IMR-90 (cell line): ENCODE data around the gene ATP5F1D. TPM values are rescaled to one million over a fixed set of nuclear protein-coding genes. Genes with fewer than 3 reads are reported as not detected.
A peak's percentile ranks its signal among the peaks of the same experiment; 100 is the strongest.

ENCODE experiments used
- ATAC-seq: fragments of 200-7000 bp; cut with Tn5 transposase; 2 replicates; pipeline ENCODE4 v1.9.1; 2020; ENCODE audit warnings: low read depth, mild to moderate bottlenecking, moderate library complexity
- BruUV-seq: library from RNA; stranded (reverse); fragments of 400-500 nt; replicated peaks from 2 replicates; lab custom pipeline; 2021; lab: Mats Ljungman, UMichigan
- CTCF ChIA-PET: fragments of 300-600 bp; formaldehyde crosslinking; extraction: SDS; loops from one replicate; lab custom pipeline; 2021; ENCODE audit warnings: antibody characterized with exemption; lab: Yijun Ruan, JAX
- POLR2A ChIA-PET: fragments of 300-600 bp; sonication (Branson Sonifier 250); formaldehyde crosslinking; loops from one replicate; lab custom pipeline; 2022; ENCODE audit warnings: antibody characterized with exemption; ENCODE audit not compliant: unreplicated experiment; lab: Charles Lee
- DNase-seq: peaks from one replicate; pipeline ENCODE4 v3.0.0; 2013
- H2AFZ ChIP-seq: replicated peaks from 2 replicates; pipeline ENCODE3; 2013; ENCODE audit warnings: low read length, mild to moderate bottlenecking; ENCODE audit not compliant: poor library complexity
- H2AK5ac ChIP-seq: 2 replicates; pipeline ENCODE4 v1.6.1; 2013; ENCODE audit warnings: low read depth, low read length, inconsistent platforms
- H2AK9ac ChIP-seq: replicated peaks from 2 replicates; pipeline ENCODE3; 2013; ENCODE audit warnings: mild to moderate bottlenecking, low read depth, low read length, moderate library complexity; ENCODE audit not compliant: poor library complexity
- H2BK120ac ChIP-seq: 2 replicates; pipeline ENCODE4 v1.6.1; 2013; ENCODE audit warnings: low read depth, low read length, inconsistent platforms
- H2BK15ac ChIP-seq: 3 replicates; pipeline ENCODE4 v1.6.1; 2013; ENCODE audit warnings: low read depth, low read length, inconsistent platforms
- H2BK20ac ChIP-seq: 2 replicates; pipeline ENCODE4 v1.6.1; 2013; ENCODE audit warnings: low read depth, mild to moderate bottlenecking, inconsistent platforms, low read length, moderate library complexity
- H2BK5ac ChIP-seq: 2 replicates; pipeline ENCODE4 v1.6.1; 2013; ENCODE audit warnings: mild to moderate bottlenecking, low read depth, low read length, inconsistent platforms; ENCODE audit not compliant: poor library complexity, severe bottlenecking
- H3K14ac ChIP-seq: replicated peaks from 2 replicates; pipeline ENCODE4 v1.6.1; 2013; ENCODE audit warnings: low read depth, low read length, inconsistent platforms
- H3K18ac ChIP-seq: 2 replicates; pipeline ENCODE4 v1.6.1; 2013; ENCODE audit warnings: low read depth, low read length, control low read depth
- H3K23ac ChIP-seq: 2 replicates; pipeline ENCODE4 v1.6.1; 2013; ENCODE audit warnings: low read depth, low read length, inconsistent platforms
- H3K27ac ChIP-seq: 2 replicates; pipeline ENCODE4 v1.5.1; 2013; ENCODE audit warnings: mild to moderate bottlenecking, control low read depth, low read length; ENCODE audit not compliant: insufficient read depth
- H3K27me3 ChIP-seq: 2 replicates; pipeline ENCODE4 v1.6.1; 2013; ENCODE audit warnings: low read length; ENCODE audit not compliant: control insufficient read depth, insufficient read depth
- H3K36me3 ChIP-seq: 2 replicates; pipeline ENCODE4 v1.6.1; 2013; ENCODE audit warnings: low read length, mixed read lengths; ENCODE audit not compliant: control insufficient read depth, insufficient read depth
- H3K4ac ChIP-seq: 2 replicates; pipeline ENCODE4 v1.6.1; 2013; ENCODE audit warnings: low read depth, low read length, inconsistent platforms
- H3K4me1 ChIP-seq: 2 replicates; pipeline ENCODE4 v1.6.1; 2013; ENCODE audit warnings: low read length, mixed read lengths; ENCODE audit not compliant: control insufficient read depth, insufficient read depth
- H3K4me2 ChIP-seq: 2 replicates; pipeline ENCODE4 v1.6.1; 2013; ENCODE audit warnings: low read depth, mild to moderate bottlenecking, control low read depth, low read length, moderate library complexity
- H3K4me3 ChIP-seq: 2 replicates; pipeline ENCODE4 v1.5.1; 2013; ENCODE audit warnings: low read depth, mild to moderate bottlenecking, control low read depth, low read length, moderate library complexity; ENCODE audit not compliant: insufficient read depth
- H3K56ac ChIP-seq: 2 replicates; pipeline ENCODE4 v1.6.1; 2013; ENCODE audit warnings: low read length, inconsistent platforms; ENCODE audit not compliant: insufficient read depth; ENCODE audit errors: extremely low read depth
- H3K79me1 ChIP-seq, 2 experiments: 2 replicates each; pipeline ENCODE4 v1.6.1; 2013; ENCODE audit warnings: low read length in 2 of 2, inconsistent platforms in 1 of 2, low read depth in 1 of 2
- H3K9ac ChIP-seq: 2 replicates; pipeline ENCODE4 v1.6.1; 2013; ENCODE audit warnings: low read depth, low read length, control low read depth
- H3K9me1 ChIP-seq: 2 replicates; pipeline ENCODE4 v1.6.1; 2013; ENCODE audit warnings: low read length, inconsistent platforms; ENCODE audit not compliant: insufficient read depth
- H3K9me3 ChIP-seq: 2 replicates; pipeline ENCODE4 v1.6.1; 2013; ENCODE audit warnings: low read length; ENCODE audit not compliant: control insufficient read depth, insufficient read depth
- H4K20me1 ChIP-seq: 2 replicates; pipeline ENCODE4 v1.6.1; 2013; ENCODE audit warnings: low read length, inconsistent platforms; ENCODE audit not compliant: insufficient read depth
- H4K5ac ChIP-seq: 2 replicates; pipeline ENCODE4 v1.6.1; 2013; ENCODE audit warnings: mild to moderate bottlenecking, low read depth, low read length, control low read depth
- H4K8ac ChIP-seq, 2 experiments: 2 replicates each; pipeline ENCODE4 v1.6.1; 2013; ENCODE audit warnings: low read depth in 2 of 2, low read length in 2 of 2, control low read depth in 1 of 2, inconsistent platforms in 1 of 2
- H4K91ac ChIP-seq: 2 replicates; pipeline ENCODE4 v1.6.1; 2013; ENCODE audit warnings: low read depth, low read length, inconsistent platforms; ENCODE audit not compliant: insufficient read depth
- CEBPB ChIP-seq: IDR thresholded peaks from 2 replicates; pipeline ENCODE4 v1.6.1; 2012; ENCODE audit warnings: low read depth, low read length, improper control_type of control experiment
- CHD1 ChIP-seq: IDR thresholded peaks from 2 replicates; pipeline ENCODE4 v1.6.1; 2012; ENCODE audit warnings: low read depth, low read length, improper control_type of control experiment
- FOS ChIP-seq: fragments of 150-350 bp; IDR thresholded peaks from 2 replicates; pipeline ENCODE4 v1.6.1; 2016; ENCODE audit warnings: low read depth, low read length
- MAFK ChIP-seq: IDR thresholded peaks from 2 replicates; pipeline ENCODE4 v1.6.1; 2012; ENCODE audit warnings: low read depth, low read length, improper control_type of control experiment
- MXI1 ChIP-seq: IDR thresholded peaks from 2 replicates; pipeline ENCODE4 v1.6.1; 2012; ENCODE audit warnings: low read depth, mild to moderate bottlenecking, low read length, moderate library complexity, borderline replicate concordance
- POLR2A ChIP-seq: IDR thresholded peaks from 2 replicates; pipeline ENCODE4 v1.6.1; 2012; ENCODE audit warnings: mild to moderate bottlenecking, low read depth, low read length
- RAD21 ChIP-seq: IDR thresholded peaks from 2 replicates; pipeline ENCODE4 v1.6.1; 2012; ENCODE audit warnings: low read length, improper control_type of control experiment
- RCOR1 ChIP-seq: IDR thresholded peaks from 2 replicates; pipeline ENCODE4 v1.6.1; 2012; ENCODE audit warnings: mild to moderate bottlenecking, low read length, improper control_type of control experiment; ENCODE audit not compliant: insufficient replicate concordance
- RFX5 ChIP-seq: IDR thresholded peaks from 2 replicates; pipeline ENCODE4 v1.8.0; 2012; ENCODE audit warnings: low read depth, mild to moderate bottlenecking, low read length, moderate library complexity
- SMC3 ChIP-seq: fragments of 150-350 bp; IDR thresholded peaks from 2 replicates; pipeline ENCODE4 v1.6.1; 2016; ENCODE audit warnings: low read depth, mild to moderate bottlenecking, antibody characterized with exemption, low read length, moderate library complexity
- USF2 ChIP-seq: fragments of 150-350 bp; IDR thresholded peaks from 2 replicates; pipeline ENCODE4 v1.6.1; 2017; ENCODE audit warnings: mild to moderate bottlenecking, antibody characterized with exemption, low read length, low read depth
- WGBS, 2 experiments: methylation state at CpG; one replicate each; pipeline versions ENCODE4 v1.1.5 to v1.1.7; 2013; ENCODE audit warnings: missing lambda C conversion rate in 2 of 2; ENCODE audit not compliant: insufficient read length in 1 of 2; ENCODE audit errors: extremely low coverage in 2 of 2; 5-methylcytosine and 5-hydroxymethylcytosine counted together
- dilution Hi-C: fragments of 300-500 bp; cut with HindIII; formaldehyde crosslinking; loops from one replicate; pipeline ENCODE4 v1.14.3; 2018; ENCODE audit warnings: low sequenced_read_pairs; ENCODE audit not compliant: unreplicated experiment
- in situ Hi-C: fragments of 300-500 bp; cut with MboI; formaldehyde crosslinking; loops from 3 replicates; pipeline ENCODE4 v1.14.3; 2019; ENCODE audit warnings: low sequenced_read_pairs, inconsistent platforms, mixed read lengths
- intact Hi-C: fragments of 100-400 bp; cut with micrococcal nuclease; formaldehyde crosslinking; loops from 2 replicates; pipeline ENCODE4 v1.10.0; 2022
- polyA plus RNA-seq, 3 experiments: library from polyadenylated mRNA; depleted of rRNA; stranded (reverse); fragments of >200 nt; gene quantifications; 2 replicates each; pipeline ENCODE4 v1.2.3, GENCODE V29; 2012; ENCODE audit warnings: low replicate concordance in 1 of 3
- total RNA-seq: library from RNA; depleted of rRNA; stranded (reverse); fragments of >200 nt; gene quantifications from 2 replicates; pipeline ENCODE4 v1.2.3, GENCODE V29; 2012
- TF ChIP-seq, protein P1 (sequence below): conservative IDR thresholded peaks from 2 replicates; pipeline ENCODE4 v1.5.1; 2012; ENCODE audit warnings: mild to moderate bottlenecking, low read depth, low read length, improper control_type of control experiment

Gene ATP5F1D
- total and polyA plus RNA-seq, 2 of the 4 experiments (the other 2 are of a cell fraction) = 7.3 to 140 TPM

GRCh38 chr19:1271528-1272422, 30.2 kb downstream of the ATP5F1D start:
- H2BK120ac ChIP-seq = no peak overlapping the region
- H3K27me3 ChIP-seq = no peaks in the 10 kb centered on the region
- dilution Hi-C loops = no loop called here
- no peak overlapping the region for H3K4ac ChIP-seq
- H4K8ac ChIP-seq = no peak overlapping the region
- H3K56ac ChIP-seq = no peak overlapping the region
- intact Hi-C loops = no loop called here
- TF ChIP-seq SMC3 (no peak), MXI1 (no peak), RAD21 (no peak), RFX5 (no peak), CHD1 (no peak), USF2 (no peak), POLR2A (no peak), MAFK (no peak), CEBPB (no peak), FOS (no peak), RCOR1 (no peak)
- TF ChIP-seq, protein P1, sequence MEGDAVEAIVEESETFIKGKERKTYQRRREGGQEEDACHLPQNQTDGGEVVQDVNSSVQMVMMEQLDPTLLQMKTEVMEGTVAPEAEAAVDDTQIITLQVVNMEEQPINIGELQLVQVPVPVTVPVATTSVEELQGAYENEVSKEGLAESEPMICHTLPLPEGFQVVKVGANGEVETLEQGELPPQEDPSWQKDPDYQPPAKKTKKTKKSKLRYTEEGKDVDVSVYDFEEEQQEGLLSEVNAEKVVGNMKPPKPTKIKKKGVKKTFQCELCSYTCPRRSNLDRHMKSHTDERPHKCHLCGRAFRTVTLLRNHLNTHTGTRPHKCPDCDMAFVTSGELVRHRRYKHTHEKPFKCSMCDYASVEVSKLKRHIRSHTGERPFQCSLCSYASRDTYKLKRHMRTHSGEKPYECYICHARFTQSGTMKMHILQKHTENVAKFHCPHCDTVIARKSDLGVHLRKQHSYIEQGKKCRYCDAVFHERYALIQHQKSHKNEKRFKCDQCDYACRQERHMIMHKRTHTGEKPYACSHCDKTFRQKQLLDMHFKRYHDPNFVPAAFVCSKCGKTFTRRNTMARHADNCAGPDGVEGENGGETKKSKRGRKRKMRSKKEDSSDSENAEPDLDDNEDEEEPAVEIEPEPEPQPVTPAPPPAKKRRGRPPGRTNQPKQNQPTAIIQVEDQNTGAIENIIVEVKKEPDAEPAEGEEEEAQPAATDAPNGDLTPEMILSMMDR = no peak
- no peak for ATAC-seq
- H3K4me2 ChIP-seq = no peak overlapping the region; the same call in 1 of the 2 replicates
- H2AFZ ChIP-seq = no peak overlapping the region
- H3K79me1 ChIP-seq = peaks cover 23 to 69% of the 10 kb centered on the region in 2 experiments; a peak in 3 of 4 replicates
- no peak overlapping the region for H4K5ac ChIP-seq
- H3K4me3 ChIP-seq = no peak overlapping the region
- H3K9me3 ChIP-seq = no peaks in the 10 kb centered on the region
- H3K27ac ChIP-seq = no peak overlapping the region
- H3K9me1 ChIP-seq = no peaks in the 10 kb centered on the region; the same call in 1 of the 2 replicates
- no peak overlapping the region for H2AK5ac ChIP-seq
- peaks cover 76% of the 10 kb centered on the region for H4K20me1 ChIP-seq
- in situ Hi-C loops = no loop called here
- H2AK9ac ChIP-seq = peak overlapping the region; percentile 75
- ChIA-PET POLR2A (interaction anchor here (1.0 kb wide), 1 partner anchor 19 kb away, joined by 4 read pairs; no protein-coding TSS in a partner anchor), CTCF (interaction anchor here (0.7 kb wide), 2 partner anchors 27 to 51 kb away, joined by 3 read pairs; no protein-coding TSS in a partner anchor)
- H3K18ac ChIP-seq = no peak overlapping the region
- H3K23ac ChIP-seq = peak overlapping the region; percentile 56; the same call in 1 of the 2 replicates
- H4K91ac ChIP-seq = no peak overlapping the region
- H3K4me1 ChIP-seq = peaks cover 40% of the 10 kb centered on the region
- no peak overlapping the region for H3K14ac ChIP-seq
- H3K9ac ChIP-seq = no peak overlapping the region
- WGBS, 2 experiments = 91% methylated on average over 20 of the region's 37 CpGs; no CpG with 5 or more reads in 1 of the 2 experiments
- no peak overlapping the region for H2BK15ac ChIP-seq
- H2BK20ac ChIP-seq = no peak overlapping the region
- H3K36me3 ChIP-seq = peaks cover 44% of the 10 kb centered on the region
- no peak for DNase-seq
- no peak overlapping the region for H2BK5ac ChIP-seq
- no TSS peak for BruUV-seq
